GM21529 (cell line): ENCODE measurements around the gene C10orf105.

Source experiments
- ATAC-seq: cut with Tn5 transposase; IDR thresholded peaks from one replicate; pipeline ENCODE4 v1.9.1; 2021; ENCODE audit not compliant: unreplicated experiment

C10orf105 gene

DNA sequence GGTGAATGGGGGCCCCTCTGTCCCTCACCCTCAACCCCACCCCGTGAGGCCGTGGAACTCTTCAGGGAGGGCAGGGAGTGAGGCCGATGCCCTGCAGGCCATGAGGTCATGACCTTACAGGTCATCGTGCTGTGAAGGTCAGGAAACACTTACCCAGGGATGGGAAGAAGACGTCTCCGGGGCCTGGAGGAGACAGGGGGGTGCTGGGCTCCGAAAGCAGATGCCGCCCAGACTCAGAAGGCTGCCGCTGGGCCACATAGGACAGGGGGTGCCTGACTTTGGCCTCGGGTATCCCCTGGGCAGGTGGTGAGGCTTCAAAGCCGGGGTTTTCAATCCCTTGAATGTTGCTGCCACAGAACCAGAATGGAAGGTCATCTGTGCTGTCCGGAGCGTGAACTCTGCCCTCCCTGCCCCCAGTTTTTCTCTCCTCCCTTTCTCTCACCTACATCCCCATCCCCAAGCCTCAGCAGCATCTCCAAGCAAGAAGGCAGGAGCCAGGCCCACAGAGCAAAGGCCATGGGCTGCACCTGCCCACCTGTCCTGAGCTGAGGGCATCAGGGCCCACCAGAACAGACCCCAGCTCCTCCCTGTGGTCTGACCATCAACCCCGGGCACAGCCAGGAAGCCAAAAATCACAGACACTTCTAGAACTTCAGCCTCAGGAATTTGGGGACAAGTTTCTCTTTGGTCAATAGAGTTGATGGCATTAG lies 32.1 kb upstream of the C10orf105 start:
- no peak for ATAC-seq

- ATAC-seq: no peak
These were observed 31.4 kb upstream of the C10orf105 start for GRCh38 chr10:71750986-71751385.

DNA sequence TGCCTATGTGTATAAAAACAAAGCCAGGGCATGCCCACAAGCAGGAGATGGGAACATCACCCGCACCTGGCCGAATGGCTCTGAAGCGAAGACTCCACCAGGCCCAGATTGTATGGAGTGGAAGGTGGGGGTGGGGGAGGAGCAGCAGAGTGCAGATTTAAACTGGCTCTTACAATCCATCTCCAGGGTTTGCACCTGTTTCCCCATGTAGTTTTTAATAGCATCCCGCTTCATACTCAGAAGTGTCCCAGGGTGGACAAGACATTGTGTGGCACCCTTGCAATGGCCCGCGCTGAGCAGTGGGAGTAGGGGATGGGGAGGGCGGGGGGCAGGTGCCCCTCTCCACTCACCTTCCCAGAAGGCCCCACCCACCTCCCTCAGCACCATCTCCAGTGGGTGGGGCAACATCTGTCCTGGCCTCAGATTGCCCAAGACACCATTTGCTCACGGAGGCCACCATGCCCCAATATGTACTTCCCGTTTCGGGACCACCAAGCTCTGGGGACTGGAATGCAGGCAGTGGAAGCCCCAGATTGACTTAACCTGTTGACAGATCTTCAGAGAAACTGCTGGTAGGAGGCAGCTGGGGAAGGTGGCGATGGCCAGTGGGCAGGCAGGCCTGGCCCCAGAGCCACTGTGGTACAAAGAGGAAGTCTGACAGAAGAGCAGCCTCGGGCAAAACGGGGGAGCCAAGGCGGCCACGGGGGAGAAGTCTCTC lies 30.7 kb upstream of the C10orf105 start:
- ATAC-seq: no peak

DNA sequence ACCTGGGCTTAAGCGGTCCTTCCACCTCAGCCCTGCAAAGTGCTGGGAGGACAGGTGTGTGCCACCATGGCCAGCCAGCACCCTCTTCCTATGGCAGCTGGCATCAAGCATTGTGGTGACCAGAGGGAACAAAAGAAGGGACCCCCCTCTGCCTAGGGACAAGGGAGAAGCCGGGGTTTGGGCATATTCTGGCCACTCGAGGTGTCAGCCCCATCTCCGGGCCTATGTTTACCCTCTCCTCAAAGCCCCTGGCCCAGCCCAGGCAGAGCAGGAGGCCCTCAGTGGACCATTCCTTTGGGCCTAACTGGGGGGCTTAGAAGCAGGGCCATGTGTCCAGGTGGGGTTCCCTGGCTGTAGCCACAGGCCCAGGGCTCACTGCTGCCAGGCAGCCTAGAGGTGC lies 29.8 kb upstream of the C10orf105 start:
- ATAC-seq: no peak

DNA sequence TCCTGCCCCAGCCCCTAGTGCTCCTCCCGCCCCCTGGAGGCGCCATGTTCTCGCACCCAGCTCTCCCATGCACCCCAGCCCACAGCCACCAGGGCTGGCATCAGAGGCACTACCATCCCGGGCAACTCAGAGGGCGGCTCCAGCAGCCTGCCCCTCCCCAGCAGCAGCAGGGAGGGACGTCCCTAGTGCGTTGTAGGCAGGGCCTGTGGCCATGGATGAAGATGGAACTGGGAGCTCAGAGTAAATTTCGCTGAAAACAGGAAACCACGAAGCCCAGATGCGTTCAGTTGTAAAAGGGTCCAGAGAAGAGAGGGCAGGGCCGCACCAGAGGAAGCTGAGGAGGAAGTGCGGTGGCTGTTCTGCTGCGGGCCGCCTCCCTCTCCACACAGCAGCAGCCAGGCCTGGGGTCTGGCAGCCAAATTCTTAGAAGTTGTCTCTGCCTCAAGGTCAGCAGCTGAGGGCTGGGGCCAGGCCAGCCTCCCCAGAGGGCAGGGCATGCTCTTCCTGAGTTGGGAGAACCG lies 29.2 kb upstream of the C10orf105 start:
- ATAC-seq: peak; percentile 54

GRCh38 chr10:71747551-71748523 lies 28.3 kb upstream of the C10orf105 start:
- peak; percentile 54 for ATAC-seq

DNA sequence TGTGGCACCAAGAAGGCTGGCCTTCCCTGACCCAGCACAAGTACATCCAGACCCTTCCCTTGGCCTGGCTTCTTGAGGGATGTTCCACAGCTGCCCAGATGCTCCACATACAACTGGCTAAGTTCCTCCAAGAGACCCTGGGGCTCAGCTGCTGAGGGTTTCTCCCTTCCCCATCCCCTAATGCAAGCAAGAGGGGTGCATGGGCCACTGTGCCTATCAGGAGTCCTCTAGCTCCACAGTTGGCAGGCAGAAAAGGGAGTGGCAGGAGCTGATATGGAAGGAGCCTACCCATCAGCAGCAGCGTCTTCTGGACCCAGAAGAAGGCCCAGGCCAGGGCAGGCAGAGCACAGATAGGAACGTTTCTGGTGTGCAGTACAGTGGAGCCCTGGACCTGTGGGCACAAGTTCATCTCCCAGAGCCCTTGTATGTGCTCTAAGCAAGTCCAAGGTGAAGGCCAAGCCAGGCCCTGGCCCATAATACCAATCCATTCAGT lies 27.5 kb upstream of the C10orf105 start:
- ATAC-seq: no peak

DNA sequence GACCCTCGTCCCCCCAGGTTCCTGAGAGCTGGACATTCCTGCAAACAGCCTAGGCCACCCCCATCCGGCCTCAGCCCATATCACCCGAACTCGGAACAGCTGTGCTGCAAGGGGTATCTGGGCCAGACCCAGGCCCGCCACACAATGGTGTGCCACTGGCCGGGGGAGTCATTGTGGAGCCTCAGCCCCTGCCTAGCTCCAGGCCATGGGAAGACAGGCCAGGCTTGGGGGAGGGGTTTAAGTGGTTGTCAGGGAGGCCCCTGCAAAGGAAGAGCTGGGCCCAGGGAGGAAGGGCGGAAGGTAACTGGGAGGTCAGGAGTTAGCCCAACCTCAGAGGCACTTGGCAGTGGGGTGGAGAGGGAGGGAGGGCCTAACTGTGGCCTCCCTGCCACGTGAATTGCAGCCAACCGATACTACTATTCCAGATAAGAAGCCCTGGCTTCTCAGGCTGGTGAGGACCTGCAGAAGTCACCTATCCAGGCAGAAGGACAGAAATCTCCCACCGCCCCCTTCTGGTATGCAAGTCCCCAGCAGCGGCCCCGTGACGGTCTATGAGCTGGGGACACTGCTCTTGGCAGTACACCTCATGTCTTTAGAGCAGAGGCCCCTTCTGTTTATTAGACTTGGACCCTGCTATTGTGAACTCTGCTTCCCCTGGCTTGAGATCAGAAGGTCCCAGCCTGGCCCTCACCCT lies 26.9 kb upstream of the C10orf105 start:
- no peak for ATAC-seq

DNA sequence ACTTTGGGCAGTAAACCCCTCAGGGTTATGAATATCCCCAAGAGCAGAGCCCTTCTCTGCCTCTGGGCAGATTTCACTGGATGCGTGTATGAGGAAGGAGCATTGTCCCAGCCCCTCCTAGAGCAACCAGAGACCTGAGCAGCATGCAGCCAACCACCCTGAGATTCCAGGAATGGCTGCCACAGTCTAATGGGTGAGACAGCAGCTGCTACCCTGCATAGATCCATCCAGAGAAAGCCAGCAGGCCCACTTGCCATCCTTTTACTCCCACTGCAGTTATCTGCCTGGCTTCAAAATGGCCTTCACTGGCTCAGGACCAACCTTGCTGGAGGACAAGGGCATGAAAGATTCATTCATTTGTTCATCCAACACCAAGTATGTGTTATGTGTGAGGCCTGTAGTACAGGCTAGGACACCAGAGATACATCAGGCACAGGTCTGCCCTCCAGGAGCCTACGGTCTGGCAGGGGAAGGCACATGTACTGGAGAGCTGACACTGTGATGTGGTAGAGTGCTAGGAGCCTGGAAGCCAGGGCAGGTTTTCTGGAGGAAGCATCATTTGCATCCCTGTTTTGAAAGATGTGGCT lies 26.2 kb upstream of the C10orf105 start:
- no peak for ATAC-seq

GRCh38 chr10:71744897-71745663 lies 25.5 kb upstream of the C10orf105 start:
- ATAC-seq: no peak

- no peak for ATAC-seq
These were observed 24.3 kb upstream of the C10orf105 start for GRCh38 chr10:71743866-71744265.

GRCh38 chr10:71743089-71743838 lies 23.7 kb upstream of the C10orf105 start:
- ATAC-seq: no peak

DNA sequence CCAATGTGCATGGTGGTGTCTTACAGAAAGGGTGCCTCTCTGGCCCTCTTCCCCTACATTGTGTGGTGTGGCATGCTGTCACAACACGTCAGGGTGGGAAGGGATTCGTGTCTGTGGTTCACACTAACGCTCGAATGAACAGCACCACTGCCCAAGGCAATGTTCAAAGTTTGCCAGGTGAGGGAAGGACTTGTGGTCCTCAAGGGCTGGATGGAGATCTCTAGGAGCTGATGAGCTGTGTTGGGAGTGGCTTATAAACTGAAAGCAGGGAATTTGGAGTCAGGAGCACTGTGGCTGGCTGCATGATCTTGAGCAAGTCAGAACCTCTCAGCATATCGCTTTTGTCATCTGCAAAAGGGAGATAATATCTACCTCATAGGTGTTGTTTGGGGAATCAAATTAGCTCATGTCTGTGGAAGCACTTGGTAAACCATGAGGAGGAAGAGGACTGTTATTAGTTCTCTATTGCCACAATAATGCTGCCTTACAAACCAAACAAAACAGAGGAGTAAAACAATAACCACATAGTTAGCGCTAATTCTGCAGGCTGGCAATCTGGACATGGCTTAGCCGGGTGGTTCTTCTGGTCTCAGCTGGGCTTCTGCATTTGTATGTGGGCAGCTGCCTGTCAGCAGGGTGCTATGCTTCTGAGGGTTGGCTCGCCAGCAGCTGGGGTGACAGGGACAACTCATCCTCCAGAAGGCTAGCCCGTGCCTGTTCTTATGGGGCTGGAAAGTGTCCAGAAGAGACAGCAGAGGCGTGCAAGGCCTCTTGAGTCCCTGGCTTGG lies 22.9 kb upstream of the C10orf105 start:
- ATAC-seq: no peak

DNA sequence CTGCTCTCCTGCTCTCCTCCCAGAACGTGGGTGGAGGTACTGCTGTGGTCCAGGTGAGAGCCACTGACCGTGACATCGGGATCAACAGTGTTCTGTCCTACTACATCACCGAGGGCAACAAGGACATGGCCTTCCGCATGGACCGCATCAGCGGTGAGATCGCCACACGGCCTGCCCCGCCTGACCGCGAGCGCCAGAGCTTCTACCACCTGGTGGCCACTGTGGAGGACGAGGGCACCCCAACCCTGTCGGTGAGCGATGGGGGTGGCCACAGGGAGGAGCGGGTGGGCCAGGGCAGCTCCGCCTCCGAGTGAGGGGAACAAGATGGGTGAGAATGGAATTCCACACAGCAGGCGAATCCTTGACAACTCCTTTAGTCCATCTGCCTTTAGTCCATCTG lies 22.1 kb upstream of the C10orf105 start:
- ATAC-seq: no peak

DNA sequence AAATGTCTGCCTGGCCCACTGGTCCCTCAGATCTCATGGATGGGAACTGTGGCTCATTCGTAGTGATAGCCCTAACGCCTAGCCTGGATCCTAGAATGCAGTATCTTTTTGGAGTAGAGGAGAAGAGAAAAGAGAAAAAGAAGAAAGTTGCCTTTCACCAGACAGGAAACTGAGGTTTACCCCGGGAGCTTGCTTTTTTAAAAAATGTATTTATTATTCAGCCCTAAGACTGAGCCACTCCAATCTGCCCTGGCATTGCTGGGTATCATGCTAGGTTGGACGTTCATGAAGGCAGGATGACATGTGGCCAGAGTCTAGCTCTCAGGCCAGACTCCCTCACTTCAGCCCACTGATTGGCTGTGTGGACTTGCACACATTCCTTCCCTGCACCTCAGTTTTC lies 21.5 kb upstream of the C10orf105 start:
- ATAC-seq: no peak

GRCh38 chr10:71740069-71740653 lies 20.6 kb upstream of the C10orf105 start:
- no peak for ATAC-seq

DNA sequence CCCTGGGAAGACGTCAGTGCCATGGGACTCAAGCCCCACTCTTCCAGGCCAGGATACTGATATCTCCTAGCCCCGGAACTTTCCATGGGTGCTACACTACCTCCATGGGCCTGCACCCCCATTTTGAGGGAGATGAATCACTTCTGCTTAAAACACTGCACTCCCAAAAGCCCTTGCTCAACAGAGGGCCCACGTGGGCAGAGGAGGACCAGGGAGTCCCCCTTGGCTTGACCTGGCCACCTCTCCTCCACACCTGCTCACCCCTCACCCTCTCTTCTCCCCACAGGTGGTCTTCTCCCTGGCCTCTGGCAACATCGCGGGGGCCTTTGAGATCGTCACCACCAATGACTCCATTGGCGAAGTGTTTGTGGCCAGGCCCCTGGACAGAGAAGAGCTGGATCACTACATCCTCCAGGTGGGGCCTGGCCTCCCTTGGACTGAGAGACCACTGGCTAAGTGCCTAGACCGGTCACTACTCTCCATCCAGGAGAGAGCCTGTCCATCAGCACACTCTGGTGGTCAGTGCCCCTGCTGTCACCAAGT lies 19.9 kb upstream of the C10orf105 start:
- ATAC-seq: no peak
